ENCODE results near the gene NTHL1. TPM values are rescaled to one million over a fixed set of nuclear protein-coding genes. Genes with fewer than 3 reads are reported as not detected.

Gene NTHL1
- total RNA-seq, 2 experiments from 2014 or later = 19.4 to 20.7 TPM

DNA sequence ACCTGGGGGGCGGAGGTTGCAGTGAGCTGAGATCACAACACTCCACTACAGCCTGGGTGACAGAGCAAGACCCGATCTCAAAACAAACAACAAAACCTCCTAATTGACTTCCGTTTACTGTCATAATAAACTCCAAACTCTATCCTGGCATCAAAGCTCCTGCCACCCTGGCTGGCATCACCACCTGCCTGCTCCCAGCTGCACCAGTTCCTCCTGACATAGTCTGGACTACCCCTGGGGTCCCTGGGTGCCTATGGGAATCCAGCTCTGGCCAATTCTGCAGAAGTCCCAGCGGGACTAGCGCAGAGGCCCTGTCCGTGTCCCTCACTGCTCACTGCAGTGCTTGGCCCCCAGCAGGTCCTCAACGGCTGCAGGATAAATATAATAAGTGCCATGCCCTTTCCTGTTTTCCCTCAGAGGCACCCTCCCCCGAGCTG is 723 bp downstream of the NTHL1 start:
- H3K4me3 Mint-ChIP-seq = peak overlapping the region; percentile 94
- ATAC-seq (ENCODE audit: low read depth) (no peak), DNase-seq (no peak)
- H3K4me1 Mint-ChIP-seq = peaks cover 13% of the 10 kb centered on the region
- H3K27me3 Mint-ChIP-seq = no peaks in the 10 kb centered on the region
- POLR2A ChIA-PET = interaction anchor here (0.8 to 3.2 kb wide), 6 partner anchors 9 to 108 kb away, joined by 3 to 26 read pairs (median 8); partner anchors contain the start of genes RPS2 and TRAF7
- no peaks in the 10 kb centered on the region for H3K9me3 Mint-ChIP-seq
- H3K36me3 Mint-ChIP-seq = peaks cover 5% of the 10 kb centered on the region
- peak overlapping the region; percentile 79 for H3K27ac Mint-ChIP-seq

- no peaks in the 10 kb centered on the region for H3K27me3 Mint-ChIP-seq
- peaks cover 4% of the 10 kb centered on the region for H3K36me3 Mint-ChIP-seq
- ATAC-seq (ENCODE audit: low read depth) (no peak), DNase-seq (no peak)
- H3K4me1 Mint-ChIP-seq = peaks cover 13% of the 10 kb centered on the region
- no peaks in the 10 kb centered on the region for H3K9me3 Mint-ChIP-seq
- no peak overlapping the region for H3K27ac Mint-ChIP-seq
- POLR2A ChIA-PET = interaction anchor here (0.8 to 3.2 kb wide), 5 partner anchors 10 to 109 kb away, joined by 3 to 26 read pairs (median 8); partner anchors contain the start of genes RPS2 and TRAF7
- H3K4me3 Mint-ChIP-seq = peak overlapping the region; percentile 94
Observed at GRCh38 chr16:2045965-2046892, 1.4 kb downstream of the NTHL1 start.

DNA sequence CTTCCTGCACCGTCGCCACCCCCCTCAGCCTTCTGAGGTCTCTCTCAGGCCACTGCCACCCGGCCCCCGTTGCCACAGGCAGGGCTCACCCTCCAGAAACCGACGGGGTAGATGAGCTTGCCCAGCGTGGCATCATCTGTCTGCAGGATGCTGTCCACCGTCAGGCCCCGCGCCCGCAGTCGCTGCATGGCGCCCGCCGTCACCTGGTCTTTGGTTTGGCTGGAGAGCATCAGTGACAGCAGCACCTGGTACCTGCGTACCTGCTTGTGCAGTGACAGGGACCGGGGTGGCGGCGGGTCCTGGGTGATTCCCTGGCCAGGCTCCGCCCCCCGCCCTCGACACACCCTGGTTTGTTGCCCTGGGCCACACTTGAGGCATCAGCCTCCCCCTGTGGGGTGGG is 3.1 kb downstream of the NTHL1 start:
- peaks cover 3% of the 10 kb centered on the region for H3K36me3 Mint-ChIP-seq
- no peaks in the 10 kb centered on the region for H3K27me3 Mint-ChIP-seq
- ATAC-seq (ENCODE audit: low read depth) (no peak), DNase-seq (no peak)
- POLR2A ChIA-PET = no interaction called here
- no peaks in the 10 kb centered on the region for H3K9me3 Mint-ChIP-seq
- H3K4me1 Mint-ChIP-seq = peaks cover 13% of the 10 kb centered on the region
- no peak overlapping the region for H3K4me3 Mint-ChIP-seq
- no peak overlapping the region for H3K27ac Mint-ChIP-seq

- ATAC-seq (ENCODE audit: low read depth) (no peak), DNase-seq (no peak)
- H3K4me3 Mint-ChIP-seq = no peak overlapping the region
- no peaks in the 10 kb centered on the region for H3K27me3 Mint-ChIP-seq
- H3K36me3 Mint-ChIP-seq = peaks cover 3% of the 10 kb centered on the region
- H3K27ac Mint-ChIP-seq = no peak overlapping the region
- POLR2A ChIA-PET = no interaction called here
- no peaks in the 10 kb centered on the region for H3K9me3 Mint-ChIP-seq
- H3K4me1 Mint-ChIP-seq = peaks cover 11% of the 10 kb centered on the region
Observed at GRCh38 chr16:2043667-2044451, 3.8 kb downstream of the NTHL1 start.

DNA sequence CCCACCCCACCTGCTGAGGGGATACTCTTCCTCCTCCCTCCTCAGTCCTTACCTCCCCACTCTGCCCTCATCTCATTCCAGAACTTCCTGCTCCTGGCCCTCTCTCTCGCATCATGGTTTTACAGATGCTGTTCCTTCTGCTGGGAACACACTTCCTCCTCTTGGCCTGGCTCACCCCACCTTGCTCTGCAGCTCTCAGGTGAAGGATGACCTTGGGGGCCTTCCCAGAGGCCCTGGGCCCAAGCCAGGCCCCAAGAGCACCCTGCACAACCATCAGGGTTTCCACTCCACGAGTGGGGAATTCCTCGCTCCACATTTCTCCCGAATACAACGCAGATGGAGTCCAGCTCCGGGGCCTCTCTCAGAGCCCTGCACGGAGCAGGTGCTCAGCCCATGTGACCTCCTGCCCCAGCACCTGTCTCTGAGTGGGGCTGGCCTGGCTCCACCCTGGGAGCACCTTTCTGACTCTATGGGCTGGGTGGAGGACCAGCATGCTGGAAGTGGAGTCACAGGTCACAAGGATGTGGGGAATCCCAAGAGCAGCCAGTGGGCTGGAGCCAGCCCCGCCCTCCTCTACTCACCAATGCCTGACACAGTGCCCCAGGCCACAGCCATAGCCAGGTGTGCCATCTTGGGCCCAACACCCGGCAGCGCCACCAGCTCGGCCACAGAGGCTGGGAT is 4.5 kb downstream of the NTHL1 start:
- H3K27me3 Mint-ChIP-seq = no peaks in the 10 kb centered on the region
- POLR2A ChIA-PET = no interaction called here
- peaks cover 5% of the 10 kb centered on the region for H3K4me1 Mint-ChIP-seq
- no peak for DNase-seq
- no peaks in the 10 kb centered on the region for H3K9me3 Mint-ChIP-seq
- H3K36me3 Mint-ChIP-seq = peaks cover 3% of the 10 kb centered on the region
- no peak for ATAC-seq (ENCODE audit: low read depth)
- H3K4me3 Mint-ChIP-seq = no peak overlapping the region
- no peak overlapping the region for H3K27ac Mint-ChIP-seq

- no peak for ATAC-seq (ENCODE audit: low read depth)
- no peak overlapping the region for H3K4me3 Mint-ChIP-seq
- peaks cover 3% of the 10 kb centered on the region for H3K36me3 Mint-ChIP-seq
- H3K27me3 Mint-ChIP-seq = no peaks in the 10 kb centered on the region
- peaks cover 5% of the 10 kb centered on the region for H3K4me1 Mint-ChIP-seq
- DNase-seq = no peak
- no peak overlapping the region for H3K27ac Mint-ChIP-seq
- POLR2A ChIA-PET = no interaction called here
- no peaks in the 10 kb centered on the region for H3K9me3 Mint-ChIP-seq
Observed at GRCh38 chr16:2042171-2042985, 5.3 kb downstream of the NTHL1 start.

GRCh38 chr16:2040787-2041522 is 6.7 kb downstream of the NTHL1 start:
- POLR2A ChIA-PET = interaction anchor here (1.0 kb wide), 1 partner anchor 114 kb away, joined by 7 read pairs; no protein-coding TSS in a partner anchor
- no peak overlapping the region for H3K27ac Mint-ChIP-seq
- no peaks in the 10 kb centered on the region for H3K9me3 Mint-ChIP-seq
- H3K4me3 Mint-ChIP-seq = no peak overlapping the region
- DNase-seq = no peak
- no peak for ATAC-seq (ENCODE audit: low read depth)
- H3K4me1 Mint-ChIP-seq = no peaks in the 10 kb centered on the region
- no peaks in the 10 kb centered on the region for H3K27me3 Mint-ChIP-seq
- H3K36me3 Mint-ChIP-seq = no peaks in the 10 kb centered on the region

GRCh38 chr16:2040041-2040786 is 7.4 kb downstream of the NTHL1 start:
- DNase-seq (no peak), ATAC-seq (ENCODE audit: low read depth) (no peak)
- Mint-ChIP-seq H3K36me3 (no peaks in the 10 kb centered on the region), H3K4me3 (no peak overlapping the region), H3K27ac (no peak overlapping the region), H3K9me3 (no peaks in the 10 kb centered on the region), H3K4me1 (no peaks in the 10 kb centered on the region), H3K27me3 (no peaks in the 10 kb centered on the region)
- POLR2A ChIA-PET = interaction anchor here (1.0 kb wide), 1 partner anchor 115 kb away, joined by 7 read pairs; no protein-coding TSS in a partner anchor

DNA sequence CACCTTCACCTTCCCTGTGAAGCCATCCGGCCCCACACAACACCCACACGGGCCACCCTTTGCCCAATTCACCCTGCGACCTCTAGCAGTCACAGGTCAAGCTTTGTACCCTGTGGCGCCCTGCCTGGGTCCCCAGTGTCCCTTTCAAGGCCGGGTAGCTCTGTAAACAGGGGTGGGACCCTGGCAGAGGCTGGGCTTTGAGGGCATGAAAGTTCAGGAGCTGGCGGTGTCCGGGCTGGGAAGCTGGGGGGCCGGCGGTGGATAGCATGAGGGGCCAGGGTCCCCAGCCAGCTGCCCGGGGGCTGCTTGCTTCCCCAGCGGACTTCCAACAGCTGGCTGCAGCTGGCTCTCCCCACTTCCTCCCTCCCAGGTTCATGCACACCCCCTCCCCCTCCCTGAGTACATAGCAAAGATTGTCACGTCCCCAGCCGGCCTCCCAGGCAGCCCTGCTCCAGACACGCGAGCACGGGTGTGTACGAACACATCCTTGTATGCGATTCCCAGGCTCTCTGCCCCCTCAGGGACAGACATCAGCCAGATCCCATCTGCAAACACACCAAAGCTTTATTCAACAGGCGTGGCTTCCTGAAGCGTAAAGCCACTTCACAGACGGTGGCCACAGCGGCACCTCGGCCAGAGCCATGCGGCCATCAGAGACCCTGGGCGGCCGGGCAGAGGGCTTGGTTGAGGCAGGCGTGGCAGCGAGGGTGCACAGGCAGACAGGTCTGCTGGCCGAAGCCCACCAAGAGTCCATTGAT is 8.2 kb downstream of the NTHL1 start:
- no peak for ATAC-seq (ENCODE audit: low read depth)
- no peaks in the 10 kb centered on the region for H3K9me3 Mint-ChIP-seq
- no peaks in the 10 kb centered on the region for H3K27me3 Mint-ChIP-seq
- no peaks in the 10 kb centered on the region for H3K36me3 Mint-ChIP-seq
- H3K4me1 Mint-ChIP-seq = no peaks in the 10 kb centered on the region
- no peak for DNase-seq
- no peak overlapping the region for H3K4me3 Mint-ChIP-seq
- POLR2A ChIA-PET = no interaction called here
- H3K27ac Mint-ChIP-seq = peak overlapping the region; percentile 51

DNA sequence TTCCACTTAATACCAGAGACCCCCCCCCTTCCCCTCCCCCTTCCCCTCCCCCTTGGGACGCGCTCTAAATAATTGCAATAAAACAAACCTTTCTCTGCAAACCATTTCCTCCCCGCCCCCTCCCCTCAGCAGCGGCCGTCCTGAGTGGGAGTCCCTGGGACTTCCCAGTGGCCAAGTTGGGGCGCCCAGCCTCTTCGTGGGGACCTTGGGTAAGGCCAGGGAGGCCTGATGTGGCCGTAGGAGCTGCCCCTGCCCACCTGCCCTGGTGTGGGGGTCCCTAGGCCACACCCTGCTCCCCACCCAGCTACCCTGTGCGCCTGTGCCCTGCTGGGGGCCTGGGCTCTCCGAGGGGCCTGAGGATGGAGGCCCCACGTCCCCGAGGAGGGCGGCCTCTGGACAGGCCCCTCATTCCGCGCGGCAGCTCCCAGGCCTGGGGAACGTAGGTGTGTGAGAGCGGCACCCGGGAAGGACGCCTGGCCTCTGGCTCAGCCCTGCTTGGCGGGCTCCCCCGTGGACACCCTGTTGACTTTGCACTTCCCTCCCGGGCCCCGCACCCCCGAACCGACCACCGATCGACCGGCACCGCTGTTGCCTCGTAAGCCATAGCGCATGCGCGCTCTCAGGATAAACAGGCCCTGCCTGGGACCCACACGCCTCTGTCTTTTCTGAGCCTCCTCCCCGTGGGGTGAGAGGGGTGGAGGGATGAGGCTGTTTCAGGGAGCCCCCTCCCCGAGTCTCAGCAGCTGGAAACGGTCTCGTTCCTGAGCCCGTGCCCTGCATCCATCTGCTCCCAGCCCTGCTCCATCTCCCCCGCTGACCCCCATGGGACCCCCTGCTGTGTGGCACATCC is 9.0 kb downstream of the NTHL1 start:
- Mint-ChIP-seq H3K4me3 (no peak overlapping the region), H3K27ac (peak overlapping the region; percentile 51), H3K9me3 (no peaks in the 10 kb centered on the region), H3K4me1 (no peaks in the 10 kb centered on the region), H3K36me3 (no peaks in the 10 kb centered on the region), H3K27me3 (no peaks in the 10 kb centered on the region)
- DNase-seq (no peak), ATAC-seq (ENCODE audit: low read depth) (no peak)
- POLR2A ChIA-PET = no interaction called here

All from activated naive CD8-positive, alpha-beta T cell treated with anti-CD3 and anti-CD28 coated beads, Interleukin-2, amount 10 ng/mL, durations not matched to agents 7 days and 5 days (primary cell).